ENCODE measurements around the gene HBD. TPM values are rescaled to one million over a fixed set of nuclear protein-coding genes. Genes with fewer than 3 reads are reported as not detected.

The HBD gene
- total and polyA plus RNA-seq, 4 experiments from 2014 or later = not detected

GRCh38 chr11:5240056-5240455 lies 5.8 kb upstream of the HBD start:
- no peak overlapping the region for H3K4me3 Mint-ChIP-seq
- Histone ChIP-seq H3K4me1 (ENCODE audit: insufficient read depth, low read length) (no peaks in the 10 kb centered on the region), H3K36me3 (ENCODE audit: insufficient read depth, low read length) (no peaks in the 10 kb centered on the region), H3K27me3 (ENCODE audit: insufficient read depth, low read length) (no peaks in the 10 kb centered on the region), H3K9me3 (ENCODE audit: control insufficient read depth in 1 of 2, low read length in 2 of 2) (no peaks in the 10 kb centered on the region), H3K27ac (ENCODE audit: low read depth, low read length) (no peak overlapping the region), H3K4me3 (ENCODE audit: low read length in 2 of 2) (no peak overlapping the region)
- intact Hi-C loops (cut with micrococcal nuclease) = no loop called here
- POLR2A ChIA-PET (ENCODE audit: partially characterized antibody) = no interaction called here
- H3K9me3 Mint-ChIP-seq = no peaks in the 10 kb centered on the region
- H3K36me3 Mint-ChIP-seq = no peaks in the 10 kb centered on the region
- H3K27ac Mint-ChIP-seq = no peak overlapping the region
- H3K27me3 Mint-ChIP-seq = peaks cover 2 to 3% of the 10 kb centered on the region in 2 donors
- H3K4me1 Mint-ChIP-seq = no peaks in the 10 kb centered on the region
- DNase-seq = no peak
- CTCF ChIA-PET (ENCODE audit: partially characterized antibody) = no interaction called here

- Histone ChIP-seq H3K4me1 (ENCODE audit: insufficient read depth, low read length) (no peaks in the 10 kb centered on the region), H3K27ac (ENCODE audit: low read depth, low read length) (no peak overlapping the region), H3K27me3 (ENCODE audit: insufficient read depth, low read length) (no peaks in the 10 kb centered on the region), H3K9me3 (ENCODE audit: control insufficient read depth in 1 of 2, low read length in 2 of 2) (no peaks in the 10 kb centered on the region), H3K4me3 (ENCODE audit: low read length in 2 of 2) (no peak overlapping the region), H3K36me3 (ENCODE audit: insufficient read depth, low read length) (no peaks in the 10 kb centered on the region)
- POLR2A ChIA-PET (ENCODE audit: partially characterized antibody) = no interaction called here
- Mint-ChIP-seq H3K27me3 (peaks cover 2 to 3% of the 10 kb centered on the region in 2 donors), H3K4me1 (peaks cover 0 to 2% (median 0%) of the 10 kb centered on the region in 4 donors), H3K36me3 (no peaks in the 10 kb centered on the region), H3K4me3 (no peak overlapping the region), H3K9me3 (peaks cover 0 to 2% (median 0%) of the 10 kb centered on the region in 8 donors), H3K27ac (no peak overlapping the region)
- CTCF ChIA-PET (ENCODE audit: partially characterized antibody) = no interaction called here
- DNase-seq = no peak
- intact Hi-C loops (cut with micrococcal nuclease) = no loop called here
Observed at GRCh38 chr11:5239046-5239445, 4.8 kb upstream of the HBD start.

- intact Hi-C loops (cut with micrococcal nuclease) = no loop called here
- H3K4me3 Mint-ChIP-seq = no peak overlapping the region
- POLR2A ChIA-PET (ENCODE audit: partially characterized antibody) = no interaction called here
Observed at GRCh38 chr11:5238486-5238885, 4.2 kb upstream of the HBD start.

DNA sequence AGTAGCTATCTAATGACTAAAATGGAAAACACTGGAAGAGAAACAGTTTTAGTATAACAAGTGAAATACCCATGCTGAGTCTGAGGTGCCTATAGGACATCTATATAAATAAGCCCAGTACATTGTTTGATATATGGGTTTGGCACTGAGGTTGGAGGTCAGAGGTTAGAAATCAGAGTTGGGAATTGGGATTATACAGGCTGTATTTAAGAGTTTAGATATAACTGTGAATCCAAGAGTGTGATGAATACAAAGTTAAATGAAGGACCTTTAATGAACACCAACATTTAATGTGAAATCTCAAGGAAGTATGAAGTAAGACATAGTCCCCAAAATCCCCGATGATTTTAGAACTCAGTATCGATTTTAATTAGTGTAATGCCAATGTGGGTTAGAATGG lies 3.1 kb upstream of the HBD start:
- CTCF ChIA-PET (ENCODE audit: partially characterized antibody) = no interaction called here
- Mint-ChIP-seq H3K9me3 (peaks cover 0 to 2% (median 0%) of the 10 kb centered on the region in 8 donors), H3K4me1 (peaks cover 0 to 2% (median 0%) of the 10 kb centered on the region in 4 donors), H3K36me3 (no peaks in the 10 kb centered on the region), H3K27ac (no peak overlapping the region), H3K27me3 (peaks cover 2 to 3% of the 10 kb centered on the region in 2 donors), H3K4me3 (no peak overlapping the region)
- no peaks in the 10 kb centered on the region for H3K4me1 ChIP-seq (ENCODE audit: insufficient read depth, low read length)
- H3K27ac ChIP-seq (ENCODE audit: low read depth, low read length) = no peak overlapping the region
- H3K9me3 ChIP-seq (ENCODE audit: control insufficient read depth in 1 of 2, low read length in 2 of 2) = no peaks in the 10 kb centered on the region
- no peaks in the 10 kb centered on the region for H3K36me3 ChIP-seq (ENCODE audit: insufficient read depth, low read length)
- no peaks in the 10 kb centered on the region for H3K27me3 ChIP-seq (ENCODE audit: insufficient read depth, low read length)
- no peak overlapping the region for H3K4me3 ChIP-seq (ENCODE audit: low read length in 2 of 2)
- intact Hi-C loops (cut with micrococcal nuclease) = no loop called here
- POLR2A ChIA-PET (ENCODE audit: partially characterized antibody) = no interaction called here
- DNase-seq = no peak

More at GRCh38 chr11:5238486-5238885, 4.2 kb upstream of the HBD start:
- H3K27ac ChIP-seq (ENCODE audit: low read depth, low read length) = no peak overlapping the region
- CTCF ChIA-PET (ENCODE audit: partially characterized antibody) = no interaction called here
- no peak overlapping the region for H3K4me3 ChIP-seq (ENCODE audit: low read length in 2 of 2)
- H3K4me1 ChIP-seq (ENCODE audit: insufficient read depth, low read length) = no peaks in the 10 kb centered on the region
- H3K36me3 Mint-ChIP-seq = no peaks in the 10 kb centered on the region
- peaks cover 2 to 3% of the 10 kb centered on the region in 2 donors for H3K27me3 Mint-ChIP-seq
- H3K9me3 Mint-ChIP-seq = peaks cover 0 to 2% (median 0%) of the 10 kb centered on the region in 8 donors
- H3K36me3 ChIP-seq (ENCODE audit: insufficient read depth, low read length) = no peaks in the 10 kb centered on the region
- H3K4me1 Mint-ChIP-seq = peaks cover 0 to 2% (median 0%) of the 10 kb centered on the region in 4 donors
- no peak overlapping the region for H3K27ac Mint-ChIP-seq
- DNase-seq = no peak
- no peaks in the 10 kb centered on the region for H3K27me3 ChIP-seq (ENCODE audit: insufficient read depth, low read length)
- H3K9me3 ChIP-seq (ENCODE audit: control insufficient read depth in 1 of 2, low read length in 2 of 2) = no peaks in the 10 kb centered on the region

- no peak for DNase-seq
- Histone ChIP-seq H3K36me3 (ENCODE audit: insufficient read depth, low read length) (no peaks in the 10 kb centered on the region), H3K4me1 (ENCODE audit: insufficient read depth, low read length) (no peaks in the 10 kb centered on the region), H3K27ac (ENCODE audit: low read depth, low read length) (no peak overlapping the region), H3K9me3 (ENCODE audit: control insufficient read depth in 1 of 2, low read length in 2 of 2) (no peaks in the 10 kb centered on the region), H3K4me3 (ENCODE audit: low read length in 2 of 2) (no peak overlapping the region), H3K27me3 (ENCODE audit: insufficient read depth, low read length) (no peaks in the 10 kb centered on the region)
- ChIA-PET CTCF (ENCODE audit: partially characterized antibody) (no interaction called here), POLR2A (ENCODE audit: partially characterized antibody) (no interaction called here)
- H3K27ac Mint-ChIP-seq = peak overlapping the region in 1 of 7 donors; percentile 39
- no peaks in the 10 kb centered on the region for H3K36me3 Mint-ChIP-seq
- intact Hi-C loops (cut with micrococcal nuclease) = no loop called here
- H3K4me1 Mint-ChIP-seq = peaks cover 0 to 2% (median 0%) of the 10 kb centered on the region in 4 donors
- H3K27me3 Mint-ChIP-seq = peaks cover 0 to 3% of the 10 kb centered on the region in 2 donors
- H3K9me3 Mint-ChIP-seq = peaks cover 0 to 2% (median 0%) of the 10 kb centered on the region in 8 donors
- H3K4me3 Mint-ChIP-seq = no peak overlapping the region
Observed at GRCh38 chr11:5235364-5236095, 1.2 kb upstream of the HBD start.

DNA sequence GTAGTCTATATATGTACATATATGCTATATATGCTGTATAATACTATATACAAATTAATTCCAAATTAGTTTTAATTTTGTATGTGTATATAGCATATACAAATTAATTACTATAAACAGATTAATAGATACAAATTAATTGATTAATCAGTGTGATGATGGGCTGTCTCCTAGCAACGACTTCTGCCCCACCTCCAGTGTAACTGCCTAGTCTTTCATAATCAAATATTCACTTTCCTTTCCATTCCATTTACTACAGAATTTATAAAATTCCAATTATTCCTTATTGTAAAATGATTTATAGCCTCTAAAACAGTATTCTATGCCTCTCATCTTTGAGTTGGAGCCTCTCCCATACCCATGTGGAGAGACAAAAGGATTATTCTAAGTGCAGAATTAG lies 976 bp downstream of the HBD start:
- peaks cover 0 to 3% of the 10 kb centered on the region in 2 donors for H3K27me3 Mint-ChIP-seq
- H3K4me1 Mint-ChIP-seq = peaks cover 0 to 2% (median 0%) of the 10 kb centered on the region in 4 donors
- no peak for DNase-seq
- H3K4me1 ChIP-seq (ENCODE audit: insufficient read depth, low read length) = no peaks in the 10 kb centered on the region
- ChIA-PET CTCF (ENCODE audit: partially characterized antibody) (no interaction called here), POLR2A (ENCODE audit: partially characterized antibody) (no interaction called here)
- H3K4me3 ChIP-seq (ENCODE audit: low read length in 2 of 2) = no peak overlapping the region
- intact Hi-C loops (cut with micrococcal nuclease) = no loop called here
- no peak overlapping the region for H3K27ac Mint-ChIP-seq
- H3K4me3 Mint-ChIP-seq = no peak overlapping the region
- H3K9me3 Mint-ChIP-seq = peaks cover 0 to 2% (median 0%) of the 10 kb centered on the region in 8 donors
- H3K36me3 ChIP-seq (ENCODE audit: insufficient read depth, low read length) = no peaks in the 10 kb centered on the region
- H3K36me3 Mint-ChIP-seq = no peaks in the 10 kb centered on the region
- H3K9me3 ChIP-seq (ENCODE audit: control insufficient read depth in 1 of 2, low read length in 2 of 2) = no peaks in the 10 kb centered on the region
- no peaks in the 10 kb centered on the region for H3K27me3 ChIP-seq (ENCODE audit: insufficient read depth, low read length)
- H3K27ac ChIP-seq (ENCODE audit: low read depth, low read length) = no peak overlapping the region

DNA sequence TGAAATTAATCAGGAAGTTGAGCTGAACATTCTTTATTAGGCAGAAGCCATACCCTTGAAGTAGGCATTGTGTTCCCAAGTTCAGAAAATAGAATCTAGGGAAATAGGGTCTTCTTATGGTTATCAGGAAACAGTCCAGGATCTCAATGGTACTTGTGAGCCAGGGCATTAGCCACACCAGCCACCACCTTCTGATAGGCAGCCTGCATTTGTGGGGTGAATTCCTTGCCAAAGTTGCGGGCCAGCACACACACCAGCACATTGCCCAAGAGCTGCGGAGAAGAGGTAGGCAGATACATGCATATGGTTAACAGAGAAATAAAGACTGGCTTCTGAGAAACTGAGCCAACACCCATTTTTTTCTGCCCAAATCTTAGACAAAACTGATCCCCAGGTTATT lies 1.5 kb downstream of the HBD start:
- Mint-ChIP-seq H3K4me1 (peaks cover 0 to 2% (median 0%) of the 10 kb centered on the region in 4 donors), H3K4me3 (no peak overlapping the region), H3K27me3 (peaks cover 0 to 3% of the 10 kb centered on the region in 2 donors), H3K9me3 (peaks cover 0 to 2% (median 0%) of the 10 kb centered on the region in 8 donors), H3K27ac (no peak overlapping the region), H3K36me3 (no peaks in the 10 kb centered on the region)
- intact Hi-C loops (cut with micrococcal nuclease) = no loop called here
- ChIA-PET POLR2A (ENCODE audit: partially characterized antibody) (no interaction called here), CTCF (ENCODE audit: partially characterized antibody) (no interaction called here)
- Histone ChIP-seq H3K27me3 (ENCODE audit: insufficient read depth, low read length) (no peaks in the 10 kb centered on the region), H3K36me3 (ENCODE audit: insufficient read depth, low read length) (no peaks in the 10 kb centered on the region), H3K4me3 (ENCODE audit: low read length in 2 of 2) (no peak overlapping the region), H3K4me1 (ENCODE audit: insufficient read depth, low read length) (no peaks in the 10 kb centered on the region), H3K9me3 (ENCODE audit: control insufficient read depth in 1 of 2, low read length in 2 of 2) (no peaks in the 10 kb centered on the region), H3K27ac (ENCODE audit: low read depth, low read length) (no peak overlapping the region)
- no peak for DNase-seq
